Skin of body (tissue), 1 donor: Measurements from ENCODE around the gene CCDC14. TPM values are rescaled to one million over a fixed set of nuclear protein-coding genes. Genes with fewer than 3 reads are reported as not detected.

ENCODE experiments used
- total RNA-seq: library from RNA; depleted of rRNA; stranded (reverse); fragments of >200 nt; gene quantifications from one replicate; pipeline ENCODE4 v1.2.3, GENCODE V29; 2014

CCDC14 gene
- total RNA-seq, 1 donor from 2014 or later, result 64.0 TPM

Other genes with a start within 250 kb of the CCDC14 start
- gene MYLK, start 76.9 kb downstream of the CCDC14 start, total RNA-seq, result 57.6 TPM
- 0.69 TPM for gene ROPN1, start 30.9 kb upstream of the CCDC14 start, total RNA-seq
- gene KALRN, start 72.1 kb upstream of the CCDC14 start, total RNA-seq, result 26.5 TPM